ENCODE measurements around the gene INTS15. TPM values are rescaled to one million over a fixed set of nuclear protein-coding genes. Genes with fewer than 3 reads are reported as not detected.

The INTS15 gene
- total RNA-seq, 2 experiments from 2014 or later: 42.8 to 47.3 TPM

- no peak for ATAC-seq (ENCODE audit: low read depth)
- Mint-ChIP-seq H3K36me3 (peaks cover 44% of the 10 kb centered on the region), H3K27me3 (no peaks in the 10 kb centered on the region), H3K4me3 (no peak overlapping the region), H3K4me1 (no peaks in the 10 kb centered on the region), H3K27ac (no peak overlapping the region), H3K9me3 (peaks cover 3% of the 10 kb centered on the region)
- DNase-seq: peak; percentile 6
- POLR2A ChIA-PET: no interaction called here
Measured at GRCh38 chr7:6653071-6654003, 63.5 kb downstream of the INTS15 start.

GRCh38 chr7:6654113-6654841 is 64.5 kb downstream of the INTS15 start:
- no peak overlapping the region for H3K4me3 Mint-ChIP-seq
- DNase-seq (no peak), ATAC-seq (ENCODE audit: low read depth) (no peak)
- POLR2A ChIA-PET: no interaction called here
- H3K27ac Mint-ChIP-seq: no peak overlapping the region
- H3K27me3 Mint-ChIP-seq: no peaks in the 10 kb centered on the region
- H3K36me3 Mint-ChIP-seq: peaks cover 38% of the 10 kb centered on the region
- peaks cover 3% of the 10 kb centered on the region for H3K4me1 Mint-ChIP-seq
- H3K9me3 Mint-ChIP-seq: peaks cover 3% of the 10 kb centered on the region

GRCh38 chr7:6654842-6655610 is 65.2 kb downstream of the INTS15 start:
- Mint-ChIP-seq H3K27ac (no peak overlapping the region), H3K36me3 (peaks cover 31% of the 10 kb centered on the region), H3K4me3 (no peak overlapping the region), H3K4me1 (peaks cover 3% of the 10 kb centered on the region), H3K9me3 (peaks cover 5% of the 10 kb centered on the region), H3K27me3 (no peaks in the 10 kb centered on the region)
- DNase-seq (no peak), ATAC-seq (ENCODE audit: low read depth) (no peak)
- POLR2A ChIA-PET: no interaction called here

GRCh38 chr7:6655636-6656385 is 66.0 kb downstream of the INTS15 start:
- H3K4me3 Mint-ChIP-seq: no peak overlapping the region
- H3K4me1 Mint-ChIP-seq: peaks cover 3% of the 10 kb centered on the region
- DNase-seq (no peak), ATAC-seq (ENCODE audit: low read depth) (no peak)
- H3K27ac Mint-ChIP-seq: no peak overlapping the region
- POLR2A ChIA-PET: no interaction called here
- no peaks in the 10 kb centered on the region for H3K27me3 Mint-ChIP-seq
- H3K36me3 Mint-ChIP-seq: peaks cover 23% of the 10 kb centered on the region
- H3K9me3 Mint-ChIP-seq: peaks cover 4% of the 10 kb centered on the region

- ATAC-seq (ENCODE audit: low read depth) (no peak), DNase-seq (no peak)
- POLR2A ChIA-PET: no interaction called here
- H3K4me1 Mint-ChIP-seq: peaks cover 3% of the 10 kb centered on the region
- H3K27ac Mint-ChIP-seq: no peak overlapping the region
- peaks cover 3% of the 10 kb centered on the region for H3K9me3 Mint-ChIP-seq
- H3K36me3 Mint-ChIP-seq: peaks cover 17% of the 10 kb centered on the region
- H3K4me3 Mint-ChIP-seq: no peak overlapping the region
- H3K27me3 Mint-ChIP-seq: no peaks in the 10 kb centered on the region
Measured at GRCh38 chr7:6656413-6656812, 66.6 kb downstream of the INTS15 start.

Other genes starting within 250 kb of the INTS15 start
- 10 to 100 TPM; 12.0 to 19.0 TPM for gene FAM220A, start 241.1 kb upstream of the INTS15 start, total RNA-seq
- gene RAC1, start 215.5 kb upstream of the INTS15 start, total RNA-seq: 100 to 1,000 TPM; 144 to 149 TPM
- gene DAGLB, start 142.1 kb upstream of the INTS15 start, total RNA-seq: 10 to 100 TPM; 32.3 to 37.2 TPM
- 10 to 100 TPM; 49.5 to 52.0 TPM for gene KDELR2, start 105.9 kb upstream of the INTS15 start, total RNA-seq
- gene GRID2IP, start 38.6 kb upstream of the INTS15 start, total RNA-seq: under 1 TPM; 0.28 to 0.53 TPM
- 10 to 100 TPM; 38.2 to 44.6 TPM for gene ZDHHC4, start 12.6 kb upstream of the INTS15 start, total RNA-seq
- 1 to 10 TPM; 4.7 to 4.9 TPM for gene ZNF853, start 25.6 kb downstream of the INTS15 start, total RNA-seq
- 10 to 100 TPM; 42.6 to 43.7 TPM for gene ZNF316, start 47.3 kb downstream of the INTS15 start, total RNA-seq
- gene ZNF12, start 116.9 kb downstream of the INTS15 start, total RNA-seq: 10 to 100 TPM; 32.4 to 34.6 TPM
- gene RSPH10B2, start 164.1 kb downstream of the INTS15 start, total RNA-seq: 1 to 10 TPM in 1 of 2 experiments, under 1 TPM in 1; 0.14 to 1.0 TPM
- 10 to 100 TPM; 64.0 to 87.4 TPM for gene CCZ1B, start 236.3 kb downstream of the INTS15 start, total RNA-seq

Data from activated naive CD8-positive, alpha-beta T cell treated with anti-CD3 and anti-CD28 coated beads, Interleukin-2, amount 10 ng/mL, durations not matched to agents 7 days and 5 days (primary cell).